ENCODE results near the gene RAX. TPM values are rescaled to one million over a fixed set of nuclear protein-coding genes. Genes with fewer than 3 reads are reported as not detected.

Gene RAX
- total and polyA plus RNA-seq, 2 of the 4 experiments (the other 2 are of a cell fraction), result not detected

- no peak overlapping the region for H3K23ac ChIP-seq (ENCODE audit: low read depth, low read length)
- no peak overlapping the region for H2BK5ac ChIP-seq (ENCODE audit: low read depth, low read length, poor library complexity, severe bottlenecking)
- H2AFZ ChIP-seq (replicated peaks; ENCODE audit: low read length, poor library complexity), result no peak overlapping the region
- H3K4me1 ChIP-seq (ENCODE audit: control insufficient read depth, insufficient read depth, low read length), result no peaks in the 10 kb centered on the region
- in situ Hi-C loops (cut with MboI; ENCODE audit: low sequenced_read_pairs) (no loop called here), dilution Hi-C loops (cut with HindIII; ENCODE audit: low sequenced_read_pairs, unreplicated experiment) (no loop called here), intact Hi-C loops (cut with micrococcal nuclease) (no loop called here)
- ChIA-PET POLR2A (ENCODE audit: unreplicated experiment) (no interaction called here), CTCF (no interaction called here)
- H2AK9ac ChIP-seq (replicated peaks; ENCODE audit: low read depth, low read length, poor library complexity), result no peak overlapping the region
- H3K56ac ChIP-seq (ENCODE audit: extremely low read depth, insufficient read depth, low read length), result no peak overlapping the region
- H2BK20ac ChIP-seq (ENCODE audit: low read depth, low read length), result no peak overlapping the region
- no peak overlapping the region for H4K5ac ChIP-seq (ENCODE audit: low read depth, low read length)
- TF ChIP-seq BHLHE40 (IDR thresholded peaks at IDR 0.05; ENCODE audit: low read depth, low read length), result no peak
- no peak for TF ChIP-seq MXI1 (IDR thresholded peaks at IDR 0.05; ENCODE audit: borderline replicate concordance, low read depth, low read length)
- no peak for TF ChIP-seq MAFK (IDR thresholded peaks at IDR 0.05; ENCODE audit: low read depth, low read length)
- TF ChIP-seq RCOR1 (IDR thresholded peaks at IDR 0.05; ENCODE audit: insufficient replicate concordance, low read length), result no peak
- TF ChIP-seq POLR2A (IDR thresholded peaks at IDR 0.05; ENCODE audit: low read depth, low read length), result no peak
- TF ChIP-seq NFE2L2 (IDR thresholded peaks at IDR 0.05; ENCODE audit: low read depth, low read length), result no peak
- TF ChIP-seq ELK1 (IDR thresholded peaks at IDR 0.05; ENCODE audit: borderline replicate concordance, low read depth, low read length), result no peak
- no peak for TF ChIP-seq CHD1 (IDR thresholded peaks at IDR 0.05; ENCODE audit: low read depth, low read length)
- no peak for TF ChIP-seq FOS (IDR thresholded peaks at IDR 0.05; ENCODE audit: low read depth, low read length)
- no peak for TF ChIP-seq SMC3 (IDR thresholded peaks at IDR 0.05; ENCODE audit: low read depth, low read length)
- TF ChIP-seq RAD21 (IDR thresholded peaks at IDR 0.05; ENCODE audit: low read length), result no peak
- no peak for TF ChIP-seq CEBPB (IDR thresholded peaks at IDR 0.05; ENCODE audit: low read depth, low read length)
- TF ChIP-seq CTCF (conservative IDR thresholded peaks at IDR 0.05; ENCODE audit: low read depth, low read length), result no peak
- TF ChIP-seq USF2 (IDR thresholded peaks at IDR 0.05; ENCODE audit: low read depth, low read length), result no peak
- no peak for TF ChIP-seq MAZ (IDR thresholded peaks at IDR 0.05; ENCODE audit: borderline replicate concordance, low read depth, low read length)
- no peak for TF ChIP-seq RFX5 (IDR thresholded peaks at IDR 0.05; ENCODE audit: low read depth, low read length)
- no peaks in the 10 kb centered on the region for H3K9me1 ChIP-seq (ENCODE audit: insufficient read depth, low read length)
- no peaks in the 10 kb centered on the region for H3K36me3 ChIP-seq (ENCODE audit: control insufficient read depth, insufficient read depth, low read length)
- H4K20me1 ChIP-seq (ENCODE audit: insufficient read depth, low read length), result no peaks in the 10 kb centered on the region; the same call in 1 of the 2 replicates
- H2BK15ac ChIP-seq (ENCODE audit: low read depth, low read length), result no peak overlapping the region
- H3K4me2 ChIP-seq (ENCODE audit: low read depth, low read length), result no peak overlapping the region
- H3K14ac ChIP-seq (replicated peaks; ENCODE audit: low read depth, low read length), result no peak overlapping the region
- H4K8ac ChIP-seq (ENCODE audit: low read depth in 2 of 2, low read length in 2 of 2), result no peak overlapping the region
- H3K18ac ChIP-seq (ENCODE audit: low read depth, low read length), result no peak overlapping the region
- H3K27ac ChIP-seq (ENCODE audit: insufficient read depth, low read length), result no peak overlapping the region
- H2BK120ac ChIP-seq (ENCODE audit: low read depth, low read length), result no peak overlapping the region
- H3K4ac ChIP-seq (ENCODE audit: low read depth, low read length), result no peak overlapping the region
- H3K4me3 ChIP-seq (ENCODE audit: insufficient read depth, low read depth, low read length), result no peak overlapping the region
- H4K91ac ChIP-seq (ENCODE audit: insufficient read depth, low read depth, low read length), result no peak overlapping the region
- H2AK5ac ChIP-seq (ENCODE audit: low read depth, low read length), result no peak overlapping the region
- no CpG with 5 or more reads among the region's 2 CpGs for WGBS, 2 experiments (ENCODE audit: extremely low coverage in 2 of 2, insufficient read length in 1 of 2)
- H3K9me3 ChIP-seq (ENCODE audit: control insufficient read depth, insufficient read depth, low read length), result no peaks in the 10 kb centered on the region
- no TSS peak for BruUV-seq (replicated peaks)
- no peaks in the 10 kb centered on the region for H3K79me1 ChIP-seq (ENCODE audit: low read depth in 1 of 2, low read length in 2 of 2)
- H3K27me3 ChIP-seq (ENCODE audit: control insufficient read depth, insufficient read depth, low read length), result peaks cover 72% of the 10 kb centered on the region
- no peak overlapping the region for H3K9ac ChIP-seq (ENCODE audit: low read depth, low read length)
- DNase-seq (no peak), ATAC-seq (ENCODE audit: low read depth) (no peak)
Measured at GRCh38 chr18:59222341-59222740, 50.9 kb downstream of the RAX start.

Data from IMR-90 (cell line).